ENCODE data around the gene FSTL5. TPM values are rescaled to one million over a fixed set of nuclear protein-coding genes. Genes with fewer than 3 reads are reported as not detected.

The FSTL5 gene
- total and polyA plus RNA-seq, 2 of the 8 experiments (the other 6 are each of a cell fraction or from before 2014, with no cell fraction given), result 0.09 to 0.32 TPM

DNA sequence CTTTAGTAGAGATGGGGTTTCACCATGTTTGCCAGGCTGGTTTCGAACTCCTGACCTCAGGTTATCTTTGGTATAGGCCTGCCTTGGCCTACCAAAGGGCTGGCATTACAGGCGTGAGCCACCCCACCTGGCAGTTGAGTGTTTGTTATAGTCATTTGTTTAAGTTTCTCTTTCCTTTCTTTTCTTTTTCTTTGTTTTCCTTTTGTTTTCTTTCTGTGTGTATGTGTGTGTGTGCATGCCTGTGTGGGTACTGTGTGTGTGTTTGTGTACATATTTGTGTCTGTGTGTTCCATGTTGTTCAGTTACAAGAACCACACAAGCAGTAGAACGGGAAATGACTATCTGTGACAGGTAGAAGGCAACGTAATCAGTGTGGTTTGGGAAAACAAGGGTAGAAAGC is 624.9 kb downstream of the FSTL5 start (continued):
- no peak for TF ChIP-seq PHF8 (conservative IDR thresholded peaks at IDR 0.05; ENCODE audit: low read depth, low read length)
- TF ChIP-seq SIX5 (IDR thresholded peaks at IDR 0.05; ENCODE audit: low read depth, low read length), result no peak

Measured in H1 (cell line).